MCF 10A (cell line): ENCODE results near the gene KCNJ6. TPM values are rescaled to one million over a fixed set of nuclear protein-coding genes. Genes with fewer than 3 reads are reported as not detected.

ENCODE experiments used
- BruUV-seq: library from RNA; stranded (reverse); fragments of 400-500 nt; replicated peaks from 2 replicates; lab custom pipeline; 2021; lab: Mats Ljungman, UMichigan
- CTCF ChIA-PET: fragments of 300-600 bp; sonication (Branson Sonifier 250); formaldehyde crosslinking; extraction: SDS; loops from one replicate; lab custom pipeline; 2021; ENCODE audit warnings: antibody characterized with exemption, inconsistent platforms; lab: Yijun Ruan, JAX
- POLR2A ChIA-PET: fragments of 300-600, 350-650 bp; sonication (Branson Sonifier 250); formaldehyde crosslinking; extraction: SDS; loops from one replicate; lab custom pipeline; 2020; ENCODE audit warnings: antibody characterized with exemption, inconsistent platforms; lab: Yijun Ruan, JAX
- DNase-seq: peaks from one replicate; pipeline ENCODE4 v3.0.0-alpha.2; 2018; ENCODE audit not compliant: unreplicated experiment
- H3K27ac Mint-ChIP-seq: one replicate; pipeline ENCODE4 v1.8.0; 2022; ENCODE audit warnings: mild to moderate bottlenecking, low read depth, mixed read lengths; ENCODE audit not compliant: unreplicated experiment
- H3K27me3 Mint-ChIP-seq: one replicate; pipeline ENCODE4 v1.8.0; 2022; ENCODE audit warnings: mixed read lengths; ENCODE audit not compliant: insufficient read depth, unreplicated experiment
- H3K36me3 Mint-ChIP-seq: one replicate; pipeline ENCODE4 v1.8.0; 2022; ENCODE audit warnings: mild to moderate bottlenecking, moderate library complexity, mixed read lengths; ENCODE audit not compliant: insufficient read depth, unreplicated experiment
- H3K4me1 Mint-ChIP-seq: one replicate; pipeline ENCODE4 v1.8.0; 2022; ENCODE audit warnings: mixed read lengths; ENCODE audit not compliant: insufficient read depth, unreplicated experiment
- H3K4me3 Mint-ChIP-seq: one replicate; pipeline ENCODE4 v1.8.0; 2022; ENCODE audit warnings: mild to moderate bottlenecking, moderate library complexity, mixed read lengths; ENCODE audit not compliant: unreplicated experiment
- H3K9me3 Mint-ChIP-seq: one replicate; pipeline ENCODE4 v1.8.0; 2022; ENCODE audit warnings: mixed read lengths; ENCODE audit not compliant: unreplicated experiment
- intact Hi-C: fragments of 100-400 bp; cut with micrococcal nuclease; formaldehyde crosslinking; loops from 2 replicates; pipeline ENCODE4 v1.14.1; 2022
- total RNA-seq: library from RNA; stranded (reverse); gene quantifications from 2 replicates; pipeline ENCODE4 v1.2.3, GENCODE V29; 2022
- TF ChIP-seq, protein P1 (sequence below): fragments of 200-600 bp; IDR thresholded peaks from one replicate; pipeline ENCODE4 v1.8.0; 2022; ENCODE audit warnings: antibody characterized with exemption, mild to moderate bottlenecking; ENCODE audit not compliant: unreplicated experiment

Gene KCNJ6
- total RNA-seq, 1 experiment from 2014 or later = 0.28 TPM

DNA sequence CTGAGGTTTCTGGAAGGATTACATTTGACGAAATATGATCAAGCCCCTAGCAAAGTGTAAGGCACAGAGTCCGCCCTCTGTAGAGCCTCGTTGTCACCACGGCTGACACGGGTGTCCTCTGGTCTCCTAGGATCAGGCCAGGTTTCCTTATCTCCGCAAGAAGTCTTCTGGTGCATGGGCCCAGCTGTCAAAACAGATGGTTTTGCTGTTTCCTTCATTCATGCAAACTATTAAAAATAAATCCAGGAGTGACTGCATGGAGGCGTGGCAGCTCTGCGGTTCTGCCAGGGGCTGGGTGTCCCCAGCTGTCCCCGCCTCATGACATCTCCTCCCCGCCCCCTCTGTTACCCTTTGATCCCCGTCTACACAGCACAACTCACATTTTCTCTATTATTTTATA is 340.7 kb downstream of the KCNJ6 start:
- no peak overlapping the region for H3K27ac Mint-ChIP-seq
- DNase-seq = no peak
- ChIA-PET POLR2A (no interaction called here), CTCF (interaction anchor here (1.6 kb wide), 1 partner anchor 12 kb away, joined by 6 read pairs; no protein-coding TSS in a partner anchor)
- no TSS peak for BruUV-seq
- H3K9me3 Mint-ChIP-seq = no peaks in the 10 kb centered on the region
- TF ChIP-seq, protein P1, sequence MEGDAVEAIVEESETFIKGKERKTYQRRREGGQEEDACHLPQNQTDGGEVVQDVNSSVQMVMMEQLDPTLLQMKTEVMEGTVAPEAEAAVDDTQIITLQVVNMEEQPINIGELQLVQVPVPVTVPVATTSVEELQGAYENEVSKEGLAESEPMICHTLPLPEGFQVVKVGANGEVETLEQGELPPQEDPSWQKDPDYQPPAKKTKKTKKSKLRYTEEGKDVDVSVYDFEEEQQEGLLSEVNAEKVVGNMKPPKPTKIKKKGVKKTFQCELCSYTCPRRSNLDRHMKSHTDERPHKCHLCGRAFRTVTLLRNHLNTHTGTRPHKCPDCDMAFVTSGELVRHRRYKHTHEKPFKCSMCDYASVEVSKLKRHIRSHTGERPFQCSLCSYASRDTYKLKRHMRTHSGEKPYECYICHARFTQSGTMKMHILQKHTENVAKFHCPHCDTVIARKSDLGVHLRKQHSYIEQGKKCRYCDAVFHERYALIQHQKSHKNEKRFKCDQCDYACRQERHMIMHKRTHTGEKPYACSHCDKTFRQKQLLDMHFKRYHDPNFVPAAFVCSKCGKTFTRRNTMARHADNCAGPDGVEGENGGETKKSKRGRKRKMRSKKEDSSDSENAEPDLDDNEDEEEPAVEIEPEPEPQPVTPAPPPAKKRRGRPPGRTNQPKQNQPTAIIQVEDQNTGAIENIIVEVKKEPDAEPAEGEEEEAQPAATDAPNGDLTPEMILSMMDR = no peak
- H3K4me1 Mint-ChIP-seq = no peaks in the 10 kb centered on the region
- no peaks in the 10 kb centered on the region for H3K36me3 Mint-ChIP-seq
- intact Hi-C loops = no loop called here
- H3K4me3 Mint-ChIP-seq = no peak overlapping the region
- peaks cover 11% of the 10 kb centered on the region for H3K27me3 Mint-ChIP-seq

DNA sequence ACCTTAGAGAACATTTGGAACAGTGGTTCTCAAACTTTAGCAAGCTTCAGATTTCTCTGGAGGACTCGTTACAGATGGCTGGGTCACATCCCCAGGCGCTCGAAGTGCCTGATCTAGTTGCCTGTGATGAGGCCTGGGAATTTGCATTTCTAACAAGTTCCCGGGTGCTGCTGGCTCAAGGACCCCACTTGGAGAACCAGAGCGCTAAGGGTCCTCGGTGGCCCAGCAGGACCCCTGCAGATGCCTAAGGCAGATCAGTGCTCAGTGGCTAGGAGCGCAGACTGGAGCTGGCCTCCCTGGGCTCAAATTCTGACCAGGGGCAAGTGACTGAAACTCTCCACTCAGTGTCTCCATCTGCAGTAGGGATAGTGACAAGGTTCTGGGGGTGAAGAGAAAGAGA is 341.5 kb downstream of the KCNJ6 start:
- no peak overlapping the region for H3K27ac Mint-ChIP-seq
- ChIA-PET POLR2A (no interaction called here), CTCF (interaction anchor here (0.6 to 1.6 kb wide), 3 partner anchors 11 to 1607 kb away, joined by 3 to 6 read pairs (median 3); no protein-coding TSS in a partner anchor)
- peaks cover 6% of the 10 kb centered on the region for H3K4me1 Mint-ChIP-seq
- BruUV-seq = no TSS peak
- intact Hi-C loops = no loop called here
- H3K36me3 Mint-ChIP-seq = no peaks in the 10 kb centered on the region
- no peak for DNase-seq
- H3K4me3 Mint-ChIP-seq = no peak overlapping the region
- TF ChIP-seq, protein P1 = no peak
- peaks cover 19% of the 10 kb centered on the region for H3K27me3 Mint-ChIP-seq
- peaks cover 6% of the 10 kb centered on the region for H3K9me3 Mint-ChIP-seq

DNA sequence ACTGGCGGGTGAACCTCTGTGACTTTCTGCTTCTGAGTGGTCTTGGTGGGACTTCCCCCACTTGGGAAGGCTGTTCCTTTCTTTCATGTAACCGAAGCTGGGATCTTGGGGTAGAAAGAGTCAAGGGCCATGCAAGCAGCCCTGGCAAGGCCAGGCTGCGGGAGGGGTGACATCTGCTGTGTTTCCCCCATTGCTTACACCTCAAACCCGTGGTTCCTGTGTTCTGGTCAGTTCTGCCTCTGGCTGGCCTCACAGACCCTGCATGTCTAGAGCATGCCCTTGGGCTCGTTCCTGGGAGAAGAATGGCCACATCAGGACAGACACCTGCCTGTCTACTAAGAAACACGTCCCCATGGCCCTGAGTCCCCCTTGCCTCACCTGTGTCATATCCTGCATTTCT is 341.9 kb downstream of the KCNJ6 start:
- Mint-ChIP-seq H3K27me3 (peaks cover 23% of the 10 kb centered on the region), H3K4me3 (no peak overlapping the region), H3K27ac (no peak overlapping the region), H3K36me3 (no peaks in the 10 kb centered on the region), H3K4me1 (peaks cover 6% of the 10 kb centered on the region), H3K9me3 (peaks cover 6% of the 10 kb centered on the region)
- intact Hi-C loops = no loop called here
- TF ChIP-seq, protein P1 = no peak
- BruUV-seq = no TSS peak
- POLR2A ChIA-PET = interaction anchor here (0.6 kb wide), 1 partner anchor 9 kb away, joined by 3 read pairs; no protein-coding TSS in a partner anchor
- CTCF ChIA-PET = interaction anchor here (0.6 to 1.6 kb wide), 3 partner anchors 10 to 1607 kb away, joined by 3 to 6 read pairs (median 3); no protein-coding TSS in a partner anchor
- DNase-seq = no peak

DNA sequence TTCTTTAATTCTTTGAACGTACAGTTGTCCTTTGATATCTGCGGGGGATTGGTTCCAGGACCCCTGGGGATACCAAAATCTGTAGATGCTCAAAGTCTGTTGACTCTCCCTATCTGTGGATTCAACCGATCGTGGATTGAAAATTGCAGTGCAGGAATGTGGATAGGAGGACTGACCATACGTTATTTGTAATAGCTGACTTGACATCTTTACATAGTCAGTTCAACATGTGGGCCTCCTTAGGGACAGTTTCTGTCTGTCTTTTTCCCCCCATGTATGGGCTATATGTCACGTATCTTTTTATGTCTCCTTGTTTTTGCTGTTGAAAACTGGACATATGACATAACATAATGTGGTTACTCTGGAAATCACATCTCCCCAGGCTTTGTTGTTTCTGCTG is 344.8 kb downstream of the KCNJ6 start:
- no TSS peak for BruUV-seq
- no peak overlapping the region for H3K27ac Mint-ChIP-seq
- peaks cover 6% of the 10 kb centered on the region for H3K9me3 Mint-ChIP-seq
- H3K4me3 Mint-ChIP-seq = no peak overlapping the region
- peaks cover 6% of the 10 kb centered on the region for H3K4me1 Mint-ChIP-seq
- H3K36me3 Mint-ChIP-seq = no peaks in the 10 kb centered on the region
- H3K27me3 Mint-ChIP-seq = peaks cover 30% of the 10 kb centered on the region
- ChIA-PET CTCF (no interaction called here), POLR2A (no interaction called here)
- no peak for DNase-seq
- TF ChIP-seq, protein P1 = no peak
- intact Hi-C loops = no loop called here
